Measurements from ENCODE around the gene SORL1.

GRCh38 chr11:121645001-121645400 lies 192.9 kb downstream of the SORL1 start:
- TF ChIP-seq SUZ12 (IDR thresholded peaks at IDR 0.05) (no peak), L3MBTL2 (conservative IDR thresholded peaks at IDR 0.05) (no peak), TARDBP (IDR thresholded peaks at IDR 0.05) (no peak), FOXM1 (IDR thresholded peaks at IDR 0.05; ENCODE audit: borderline replicate concordance) (no peak), LEF1 (IDR thresholded peaks at IDR 0.05; ENCODE audit: borderline replicate concordance) (no peak), NFRKB (IDR thresholded peaks at IDR 0.05) (no peak), BHLHE40 (IDR thresholded peaks at IDR 0.05; ENCODE audit: borderline replicate concordance) (no peak), ELF4 (IDR thresholded peaks at IDR 0.05) (no peak), PKNOX1 (IDR thresholded peaks at IDR 0.05) (no peak), SP1 (IDR thresholded peaks at IDR 0.05) (no peak), HDGF (IDR thresholded peaks at IDR 0.05; ENCODE audit: borderline replicate concordance) (no peak), CTBP1 (IDR thresholded peaks at IDR 0.05; ENCODE audit: borderline replicate concordance) (no peak)
